Uterus (tissue), 2 donors: Measurements from ENCODE around the gene CFAP52.

ENCODE experiments used
- CTCF ChIP-seq, 4 experiments: fragments of 200-600 bp in 2 of 4; fragments of 450-650 bp in 2 of 4; sonication (generic) in 2 of 4; IDR thresholded peaks; one replicate each; pipeline ENCODE4 v1.5.1; 2016 to 2019; ENCODE audit warnings: antibody characterized with exemption in 4 of 4, mild to moderate bottlenecking in 2 of 4, moderate library complexity in 1 of 4
- POLR2A ChIP-seq, 2 donors: fragments of 450-650 bp; IDR thresholded peaks; one replicate each; pipeline ENCODE4 v1.6.1; 2016; ENCODE audit warnings: antibody characterized with exemption in 2 of 2, mild to moderate bottlenecking in 1 of 2, moderate library complexity in 1 of 2

GRCh38 chr17:9647014-9647413, 70.6 kb downstream of the CFAP52 start:
- no peak for TF ChIP-seq CTCF (IDR thresholded peaks at IDR 0.05)
- no peak for TF ChIP-seq POLR2A (IDR thresholded peaks at IDR 0.05)
